Heart right ventricle (tissue), 16 donors: Measurements from ENCODE around the gene SLC7A11. TPM values are rescaled to one million over a fixed set of nuclear protein-coding genes. Genes with fewer than 3 reads are reported as not detected.

Experiments used
- ATAC-seq, 8 donors: fragments of 200-7000 bp; cut with Tn5 transposase; one replicate each; pipeline ENCODE4 v1.9.1; 2020; ENCODE audit warnings: mild to moderate bottlenecking in 8 of 8, moderate library complexity in 8 of 8, moderate number of reproducible peaks in 1 of 8
- DNase-seq, 2 donors: peaks; one replicate each; pipeline ENCODE4 v3.0.0-alpha.2; 2020
- H3K27ac ChIP-seq, 10 donors: fragments of 200-600 bp; sonication (generic) in 2 of 10; one replicate each; pipeline versions ENCODE4 v1.5.0 to v1.8.0; 2020 to 2022; ENCODE audit warnings: mild to moderate bottlenecking in 3 of 10
- H3K27me3 ChIP-seq, 7 donors: fragments of 200-600 bp; one replicate each; pipeline ENCODE4 v1.8.0; 2021 to 2022; ENCODE audit warnings: mild to moderate bottlenecking in 2 of 7
- H3K36me3 ChIP-seq, 9 donors: fragments of 200-600 bp; sonication (generic) in 1 of 9; one replicate each; pipeline versions ENCODE4 v1.5.0 to v1.8.0; 2020 to 2022; ENCODE audit warnings: mild to moderate bottlenecking in 2 of 9
- H3K4me1 ChIP-seq, 9 donors: fragments of 200-600 bp; sonication (generic) in 1 of 9; one replicate each; pipeline versions ENCODE4 v1.5.0 to v1.8.0; 2020 to 2022; ENCODE audit warnings: mild to moderate bottlenecking in 4 of 9
- H3K4me3 ChIP-seq, 10 donors: fragments of 200-600 bp; sonication (generic) in 2 of 10; one replicate each; pipeline versions ENCODE4 v1.5.0 to v1.8.0; 2020 to 2022; ENCODE audit warnings: mild to moderate bottlenecking in 7 of 10, moderate library complexity in 2 of 10
- H3K9me3 ChIP-seq, 11 donors: fragments of 200-600 bp in 10 of 11; sonication (generic) in 2 of 11; one replicate each; pipeline versions ENCODE4 v1.5.0 to v1.8.0; 2013 to 2022; ENCODE audit warnings: mild to moderate bottlenecking in 2 of 11, control low read depth in 1 of 11, moderate library complexity in 1 of 11
- WGBS, 2 donors: extraction: QIAGEN DNeasy Blood & Tissue Kit; methylation state at CpG; one replicate each; pipeline ENCODE4 v1.1.7; 2013; ENCODE audit warnings: inconsistent platforms in 1 of 2; 5-methylcytosine and 5-hydroxymethylcytosine counted together
- intact Hi-C, 10 donors: fragments of 100-400 bp; cut with DNase I; formaldehyde crosslinking; loops; one replicate each; pipeline versions ENCODE4 v1.11.1 to v1.14.2; 2022
- polyA plus RNA-seq, 2 donors: library from polyadenylated mRNA; stranded (reverse); fragments of 200-250 nt; gene quantifications; one replicate each; pipeline ENCODE4 v1.2.3, GENCODE V29; 2013
- total RNA-seq, 10 donors: library from RNA; stranded (reverse); fragmentation: NEBNext Ultra II Directional in 3 of 10; extraction: Animal tissue kit (Norgen Biotek cat#: 25700) in 3 of 10; gene quantifications; one replicate each; pipeline versions ENCODE4 v1.2.1 to v1.2.4, GENCODE V29; 2021 to 2023
- TF ChIP-seq, protein P1 (sequence below), 9 donors: fragments of 200-600 bp; sonication (generic) in 2 of 9; IDR thresholded peaks; one replicate each; pipeline versions ENCODE4 v1.5.0 to v1.8.0; 2021 to 2022; ENCODE audit warnings: antibody characterized with exemption in 9 of 9, mild to moderate bottlenecking in 5 of 9, moderate library complexity in 1 of 9
- donor health status: Arrhythmogenic right ventricular cardiomyopathy.
- donor health status: ischemic (EF 13 %, LVEDD 7.1; RV severe dilation, severe dysfunction).
- donor health status: healthy with polysubstance abuse.
- donor health status: DM: no; HTN: yes; CAD: no.
- donor health status: DM: no; HTN: no; CAD: no.
- donor health status: ischemic (EF 25% LVEDD 6.9; RV normal size, moderate dysfunction).
- donor health status: ischemic (EF 25% LVEDD 5.7; RV mildly dilated, moderate dysfunction).
- donor health status: healthy.
- donor health status: DM: yes; HTN: yes; CAD: no.
- donor health status: Ischemic cardiomyopathy.
- donor health status: ischemic (EF 35%, LVEDD 5.7; RV mildly dilated, moderate dysfunction).
- donor health status: nonischemic (EF 11% LVEDD 7.7; RV severe dilation, severe dysfunction).
- donor health status: DM: yes; HTN: yes; CAD: no.
- donor health status: PGD.
- donor health status: ischemic (EF 29% LVEDD 5.4; RV normal size, mild dysfunction).
- donor health status: nonischemic (EF 23%, LVEDD 6.1; RV moderate dilation, normal function).

SLC7A11 gene
- total and polyA plus RNA-seq, 12 donors, result 0.05 to 1.2 (median 0.12) TPM

DNA sequence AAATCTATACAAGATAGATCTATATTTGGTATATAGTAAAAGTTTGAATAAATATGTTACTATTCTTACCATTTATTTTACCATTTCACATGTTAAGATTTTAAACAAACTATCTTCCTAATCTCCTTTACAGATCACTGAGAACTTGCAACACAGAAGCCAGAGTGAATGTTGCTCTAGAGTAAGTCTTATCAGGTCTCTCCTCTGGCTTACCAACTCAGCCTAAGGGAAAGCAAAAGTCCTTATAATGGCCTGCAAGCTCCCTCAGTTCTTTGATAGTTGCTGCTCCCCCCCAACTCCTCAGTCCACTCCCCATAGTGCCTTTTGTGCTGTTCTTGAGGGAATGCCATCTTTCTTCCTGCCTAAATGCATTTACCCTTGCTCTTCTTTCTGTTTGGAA lies 25.7 kb upstream of the SLC7A11 start:
- Histone ChIP-seq H3K36me3 (no peaks in the 10 kb centered on the region), H3K4me1 (no peaks in the 10 kb centered on the region), H3K27me3 (no peaks in the 10 kb centered on the region), H3K4me3 (no peak overlapping the region), H3K9me3 (no peaks in the 10 kb centered on the region), H3K27ac (no peak overlapping the region)
- intact Hi-C loops, result no loop called here
- TF ChIP-seq, protein P1, sequence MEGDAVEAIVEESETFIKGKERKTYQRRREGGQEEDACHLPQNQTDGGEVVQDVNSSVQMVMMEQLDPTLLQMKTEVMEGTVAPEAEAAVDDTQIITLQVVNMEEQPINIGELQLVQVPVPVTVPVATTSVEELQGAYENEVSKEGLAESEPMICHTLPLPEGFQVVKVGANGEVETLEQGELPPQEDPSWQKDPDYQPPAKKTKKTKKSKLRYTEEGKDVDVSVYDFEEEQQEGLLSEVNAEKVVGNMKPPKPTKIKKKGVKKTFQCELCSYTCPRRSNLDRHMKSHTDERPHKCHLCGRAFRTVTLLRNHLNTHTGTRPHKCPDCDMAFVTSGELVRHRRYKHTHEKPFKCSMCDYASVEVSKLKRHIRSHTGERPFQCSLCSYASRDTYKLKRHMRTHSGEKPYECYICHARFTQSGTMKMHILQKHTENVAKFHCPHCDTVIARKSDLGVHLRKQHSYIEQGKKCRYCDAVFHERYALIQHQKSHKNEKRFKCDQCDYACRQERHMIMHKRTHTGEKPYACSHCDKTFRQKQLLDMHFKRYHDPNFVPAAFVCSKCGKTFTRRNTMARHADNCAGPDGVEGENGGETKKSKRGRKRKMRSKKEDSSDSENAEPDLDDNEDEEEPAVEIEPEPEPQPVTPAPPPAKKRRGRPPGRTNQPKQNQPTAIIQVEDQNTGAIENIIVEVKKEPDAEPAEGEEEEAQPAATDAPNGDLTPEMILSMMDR (IDR thresholded peaks at IDR 0.05), result no peak
- no peak for ATAC-seq
- DNase-seq, result no peak

DNA sequence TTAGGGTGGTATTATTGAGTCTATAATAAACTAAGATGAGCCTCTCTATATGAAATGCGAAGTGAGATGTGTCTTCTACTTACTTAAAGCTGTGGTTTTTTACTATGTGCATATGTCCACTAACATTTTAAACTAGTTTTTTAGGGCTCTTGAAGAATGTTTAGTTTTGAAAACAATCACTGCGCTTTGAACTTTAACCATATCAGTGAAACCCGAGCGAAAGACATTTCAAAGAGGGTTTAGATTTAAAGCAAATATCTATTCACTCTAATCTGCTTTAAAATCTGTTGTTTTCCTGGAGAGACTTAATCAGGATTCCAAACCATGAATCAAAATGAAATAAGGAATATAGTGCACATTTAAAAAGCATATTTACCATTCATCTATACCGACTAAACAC lies 24.8 kb upstream of the SLC7A11 start:
- Histone ChIP-seq H3K36me3 (no peaks in the 10 kb centered on the region), H3K9me3 (no peaks in the 10 kb centered on the region), H3K4me1 (no peaks in the 10 kb centered on the region), H3K27ac (no peak overlapping the region), H3K27me3 (no peaks in the 10 kb centered on the region), H3K4me3 (no peak overlapping the region)
- intact Hi-C loops, result no loop called here
- TF ChIP-seq, protein P1 (IDR thresholded peaks at IDR 0.05), result no peak
- ATAC-seq (no peak), DNase-seq (no peak)
- WGBS, 2 donors, result 91 to 94% methylated on average over 5 of the region's 5 CpGs

DNA sequence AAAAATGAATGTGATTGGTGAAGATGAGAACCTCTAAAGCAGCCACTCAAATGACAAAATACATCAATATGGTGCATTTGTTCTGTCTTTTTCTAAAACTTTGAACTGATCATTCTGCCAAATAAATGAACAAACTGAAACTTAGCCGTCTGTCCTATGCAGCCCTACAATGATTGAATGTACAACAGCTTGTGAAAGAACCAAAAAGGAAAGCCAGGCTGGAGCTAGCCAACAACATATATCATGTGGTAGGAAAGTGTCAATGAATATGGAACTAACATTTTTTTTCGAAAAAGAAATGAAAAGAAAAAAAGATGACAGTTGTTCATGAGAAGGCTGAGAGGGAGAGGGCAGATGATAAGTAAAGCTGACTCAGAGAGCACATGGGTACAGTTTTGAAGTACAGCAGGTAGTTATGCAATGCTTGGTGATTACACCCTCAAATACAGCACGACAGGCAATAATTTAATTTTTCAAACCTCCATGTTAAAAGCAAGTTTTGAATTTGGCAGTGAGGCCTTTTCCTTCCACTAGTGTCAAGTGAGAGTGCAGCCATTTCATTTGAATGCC lies 21.2 kb upstream of the SLC7A11 start:
- WGBS, 2 donors, result 55 to 58% methylated on average over 3 of the region's 3 CpGs
- Histone ChIP-seq H3K4me3 (no peak overlapping the region), H3K27ac (no peak overlapping the region), H3K36me3 (no peaks in the 10 kb centered on the region), H3K9me3 (no peaks in the 10 kb centered on the region), H3K4me1 (no peaks in the 10 kb centered on the region), H3K27me3 (no peaks in the 10 kb centered on the region)
- TF ChIP-seq, protein P1 (IDR thresholded peaks at IDR 0.05), result no peak
- intact Hi-C loops, result no loop called here
- DNase-seq (no peak), ATAC-seq (no peak)

DNA sequence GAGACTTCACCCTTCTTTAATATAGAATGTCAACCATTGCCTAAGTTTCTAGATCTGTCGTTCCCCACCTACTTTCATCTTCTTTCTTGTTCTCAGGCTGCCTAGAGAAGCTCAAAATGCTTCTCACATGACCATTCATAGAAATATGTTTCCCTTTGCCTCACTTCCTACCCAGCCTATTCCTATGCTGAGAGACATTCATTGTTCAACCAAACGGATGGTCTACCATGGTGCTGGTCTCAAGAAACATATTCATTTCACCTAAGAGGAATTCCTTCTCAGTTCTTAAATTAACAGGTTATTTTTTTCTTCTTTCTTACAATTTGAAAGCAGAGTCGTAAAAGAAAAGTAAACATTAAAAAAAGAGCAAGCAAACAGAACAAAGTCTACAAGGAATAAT lies 20.3 kb upstream of the SLC7A11 start:
- TF ChIP-seq, protein P1 (IDR thresholded peaks at IDR 0.05), result no peak
- Histone ChIP-seq H3K27ac (no peak overlapping the region), H3K9me3 (no peaks in the 10 kb centered on the region), H3K4me3 (no peak overlapping the region), H3K27me3 (no peaks in the 10 kb centered on the region), H3K4me1 (no peaks in the 10 kb centered on the region), H3K36me3 (no peaks in the 10 kb centered on the region)
- DNase-seq, result no peak
- no peak for ATAC-seq
- WGBS, 2 donors, result 69 to 89% methylated on average over 3 of the region's 3 CpGs
- intact Hi-C loops, result no loop called here
